HG02981 (cell line): ENCODE results near the gene GFI1B.
"Not testable (repeated sequence)": the region's sequence is repeated elsewhere in the genome, so short reads cannot be mapped to it uniquely, and the experiment has no call there.

Source experiments
- ATAC-seq: cut with Tn5 transposase; IDR thresholded peaks from one replicate; pipeline ENCODE4 v1.9.1; 2021; ENCODE audit warnings: mild to moderate bottlenecking, moderate library complexity; ENCODE audit not compliant: unreplicated experiment

GFI1B gene

DNA sequence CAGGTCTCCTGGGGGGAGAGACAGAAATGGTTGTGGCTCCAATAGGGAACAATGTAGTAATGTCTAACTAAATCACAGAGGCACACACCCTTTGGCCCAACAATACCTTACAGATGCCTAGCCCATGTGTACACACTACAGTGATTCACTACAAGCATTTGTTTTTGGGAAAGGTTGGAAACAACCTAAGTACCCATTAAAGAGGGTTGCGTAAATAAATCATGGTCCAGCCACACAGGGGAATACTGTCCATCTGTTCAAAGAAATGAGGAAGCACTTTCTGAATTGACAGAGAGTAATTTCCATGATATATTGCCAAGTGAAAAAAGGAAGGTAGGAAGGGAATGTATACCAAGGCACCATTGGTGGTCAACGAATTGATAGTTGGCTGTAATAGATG, 30.3 kb downstream of the GFI1B start:
- no peak for ATAC-seq

DNA sequence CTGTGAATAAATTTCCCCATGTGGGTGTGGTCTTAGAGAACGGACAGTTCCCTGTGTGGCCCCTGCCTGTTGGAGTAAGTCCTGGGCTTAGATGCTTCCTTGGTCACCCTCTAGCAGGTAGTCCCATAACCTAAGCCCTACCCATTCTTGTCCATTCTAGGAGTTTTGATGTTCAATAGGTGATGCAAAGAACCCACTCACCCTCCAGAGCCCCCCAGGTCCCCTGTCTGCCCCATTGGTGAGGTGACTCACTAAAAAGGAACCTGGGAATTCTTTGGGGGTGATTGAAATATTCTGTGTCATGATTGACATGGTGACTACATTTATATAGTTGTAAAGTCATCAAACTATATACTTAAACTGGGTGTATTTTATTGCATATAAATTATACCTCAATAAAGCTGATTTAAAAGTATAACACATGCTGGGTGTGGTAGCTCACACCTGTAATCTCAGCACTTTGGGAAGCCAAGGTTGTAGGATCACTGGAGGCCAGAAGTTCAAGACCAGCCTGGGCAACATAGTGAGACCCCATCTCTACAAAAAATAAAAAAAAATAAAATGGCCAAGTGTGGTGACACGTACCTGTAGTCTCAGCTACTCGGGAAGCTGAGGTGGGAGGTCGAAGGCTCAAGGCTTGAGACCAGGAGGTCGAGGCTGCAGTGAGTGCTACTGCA, 31.6 kb downstream of the GFI1B start:
- ATAC-seq, result no peak

DNA sequence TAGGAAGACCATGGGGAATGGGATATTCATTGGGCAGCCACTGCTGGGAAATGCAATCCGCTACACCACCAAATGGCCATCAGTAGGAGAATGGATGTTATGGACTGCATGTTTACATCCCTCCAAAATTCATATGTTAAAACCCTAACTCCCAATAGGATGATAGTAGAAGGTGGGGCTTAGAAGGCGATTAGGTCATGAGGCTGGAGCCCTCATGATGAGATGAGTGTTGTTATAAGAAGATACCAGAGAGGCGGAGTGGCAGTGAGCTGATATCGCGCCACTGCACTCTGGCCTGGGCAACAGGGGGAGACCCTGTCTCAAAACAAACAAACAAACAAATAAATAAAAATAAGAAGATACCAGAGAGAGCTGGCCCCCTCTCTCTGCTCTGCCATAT, 36.2 kb downstream of the GFI1B start:
- ATAC-seq, result no peak

- ATAC-seq, result no peak
Observed at GRCh38 chr9:133023117-133023890, 44.8 kb downstream of the GFI1B start.

GRCh38 chr9:133026426-133026825, 47.9 kb downstream of the GFI1B start:
- no peak for ATAC-seq

DNA sequence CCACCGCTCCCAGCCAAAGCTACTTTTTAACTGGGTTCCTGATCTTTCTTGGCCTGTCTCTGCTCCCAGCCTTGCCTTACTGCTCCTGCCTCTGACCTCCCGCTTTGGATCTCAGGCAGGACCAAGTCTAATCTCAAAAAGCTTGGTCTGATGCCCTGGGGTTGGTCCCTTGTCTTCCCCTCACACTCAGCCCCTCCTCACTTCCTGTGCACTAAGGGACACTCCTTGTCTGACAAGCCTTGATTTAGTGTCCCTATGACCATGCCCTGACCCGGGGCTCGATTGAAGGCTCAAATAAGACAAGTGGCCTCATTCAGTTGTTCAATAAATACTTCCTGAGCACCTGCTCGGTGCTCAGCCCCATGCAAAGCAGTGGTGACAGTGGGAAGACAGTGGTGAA, 48.6 kb downstream of the GFI1B start:
- no peak for ATAC-seq

GRCh38 chr9:133028221-133028620, 49.7 kb downstream of the GFI1B start:
- ATAC-seq, result no peak

DNA sequence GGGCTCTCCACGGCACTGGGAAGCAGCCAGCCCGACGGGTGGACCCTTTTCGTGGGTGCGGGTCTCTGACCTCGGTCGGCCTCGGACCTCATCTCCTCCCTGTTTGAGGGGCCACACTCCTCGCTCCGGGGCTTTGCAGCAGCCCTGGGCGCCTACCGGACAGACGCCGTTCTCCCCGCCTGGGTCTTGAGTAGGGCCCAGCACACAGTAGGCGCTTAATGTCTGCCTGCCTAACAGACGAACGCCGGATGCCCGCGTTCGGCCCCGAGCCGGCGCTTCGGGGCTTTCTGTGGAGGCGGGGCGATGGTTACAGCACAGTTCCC, 51.5 kb downstream of the GFI1B start:
- no peak for ATAC-seq

- peak; percentile 97 for ATAC-seq
Observed at GRCh38 chr9:133030317-133031129, 52.0 kb downstream of the GFI1B start, which contains the start of gene GTF3C5. Gene GTF3C5, plus strand, starts transcription at chr9:133030997. Its CDS starts 15 bp downstream, at chr9:133031012.

GRCh38 chr9:133031130-133031422, 52.6 kb downstream of the GFI1B start:
- no peak for ATAC-seq

DNA sequence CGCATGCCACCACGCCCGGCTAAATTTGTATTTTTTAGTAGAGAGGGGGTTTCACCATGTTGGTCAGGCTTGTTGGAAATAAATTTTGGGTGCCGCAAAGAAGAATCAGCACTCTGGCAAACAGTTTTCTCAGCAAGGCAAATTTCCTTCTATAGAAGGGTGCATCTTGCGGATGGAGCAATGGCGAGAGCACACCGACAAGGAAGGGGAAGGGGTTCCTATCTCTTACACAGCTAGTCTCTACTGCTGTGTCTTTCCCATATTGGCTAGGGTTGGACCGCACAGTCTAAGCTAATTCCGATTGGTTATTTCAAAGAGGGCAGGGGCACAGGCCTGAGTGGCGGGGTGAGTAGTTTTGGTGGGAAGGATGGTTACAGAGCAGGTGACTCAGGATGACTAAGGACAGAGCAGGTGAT, 53.0 kb downstream of the GFI1B start:
- ATAC-seq, result no peak

- ATAC-seq, result no peak
Observed at GRCh38 chr9:133032171-133032570, 53.7 kb downstream of the GFI1B start.

DNA sequence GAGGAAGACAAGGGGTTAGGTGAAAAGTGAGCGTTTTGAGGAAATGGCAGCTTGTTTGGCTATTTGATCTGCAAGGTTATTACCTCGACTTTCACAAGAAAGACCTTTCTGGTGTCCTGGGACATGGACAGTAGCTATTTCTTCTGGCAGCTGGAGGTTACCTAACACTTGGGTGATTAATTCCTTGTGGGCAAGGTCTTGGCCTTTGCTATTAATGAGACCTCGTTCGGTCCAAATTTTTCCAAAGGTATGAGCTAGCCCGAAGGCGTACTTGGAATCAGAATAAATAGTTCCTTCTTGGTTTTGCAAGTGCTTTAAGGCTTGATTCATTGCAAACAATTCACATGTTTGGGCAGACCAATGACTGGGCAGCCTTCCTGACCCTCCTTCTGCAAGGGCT, 57.2 kb downstream of the GFI1B start:
- no peak for ATAC-seq

GRCh38 chr9:133037775-133038515, 59.5 kb downstream of the GFI1B start:
- no peak for ATAC-seq

GRCh38 chr9:133040892-133041479, 62.5 kb downstream of the GFI1B start:
- ATAC-seq, result not testable (repeated sequence)
